HepG2 (cell line): ENCODE data around the gene RPL26. TPM values are rescaled to one million over a fixed set of nuclear protein-coding genes. Genes with fewer than 3 reads are reported as not detected.

Experiments
- HNRNPLL ChIP-seq: fragments of 200-400 bp; formaldehyde crosslinking; IDR thresholded peaks from 2 replicates; pipeline ENCODE4 v1.6.1; 2017; ENCODE audit warnings: mild to moderate bottlenecking, low read depth, low read length; ENCODE audit not compliant: poor library complexity, severe bottlenecking
- MEF2D ChIP-seq: sonication (generic); formaldehyde crosslinking; IDR thresholded peaks from 2 replicates; pipeline ENCODE4 v1.5.1; 2020; ENCODE audit warnings: mild to moderate bottlenecking, missing genetic modification reagents
- NR1H2 ChIP-seq: sonication (generic); formaldehyde crosslinking; IDR thresholded peaks from 2 replicates; pipeline ENCODE4 v1.8.1; 2022; ENCODE audit warnings: low read depth, missing genetic modification reagents, borderline replicate concordance
- SSRP1 ChIP-seq: IDR thresholded peaks from 2 replicates; pipeline ENCODE4 v1.6.1; 2016; ENCODE audit warnings: control low read depth
- THAP11 ChIP-seq: IDR thresholded peaks from 2 replicates; pipeline ENCODE4 v1.6.1; 2016; ENCODE audit warnings: missing biosample characterization, missing genetic modification reagents
- ZFX ChIP-seq: sonication (generic); formaldehyde crosslinking; IDR thresholded peaks from 2 replicates; pipeline ENCODE4 v1.4.0; 2020; ENCODE audit warnings: mild to moderate bottlenecking, low read depth, missing genetic modification reagents, moderate library complexity
- ZNF570 ChIP-seq: sonication (generic); formaldehyde crosslinking; IDR thresholded peaks from 2 replicates; pipeline ENCODE4 v1.4.0; 2020; ENCODE audit warnings: mild to moderate bottlenecking, missing genetic modification reagents, borderline replicate concordance
- ZNF772 ChIP-seq: sonication (generic); formaldehyde crosslinking; IDR thresholded peaks from 2 replicates; pipeline ENCODE4 v1.5.0; 2020; ENCODE audit warnings: mild to moderate bottlenecking, missing genetic modification reagents
- ZNF775 ChIP-seq: sonication (generic); formaldehyde crosslinking; IDR thresholded peaks from 2 replicates; pipeline ENCODE4 v1.4.0; 2020; ENCODE audit warnings: missing genetic modification reagents, mild to moderate bottlenecking, moderate library complexity, borderline replicate concordance
- polyA plus RNA-seq, 8 experiments: library from polyadenylated mRNA; depleted of rRNA in 3 of 8; stranded (reverse) in 7 of 8; unstranded in 1 of 8; fragments of >200 nt; fragmentation: Illumina TruSeq in 4 of 8; extraction: Trizol in 4 of 8; gene quantifications; 2 replicates each; pipeline versions ENCODE4 v1.2.1 to v1.2.3, GENCODE V29; 2011 to 2016; ENCODE audit warnings: low read depth in 4 of 8, missing spikeins in 1 of 8, mixed read lengths in 1 of 8; ENCODE audit not compliant: insufficient read depth in 1 of 8
- total RNA-seq, 5 experiments: library from RNA; depleted of rRNA; stranded (reverse); fragments of >200 nt; fragmentation: Illumina TruSeq; extraction: Trizol; gene quantifications; 2 replicates each; pipeline ENCODE4 v1.2.3, GENCODE V29; 2016; ENCODE audit warnings: low read depth in 1 of 5
- TF ChIP-seq, protein P1 (sequence below): IDR thresholded peaks from 2 replicates; pipeline ENCODE4 v1.4.0; 2020; ENCODE audit warnings: mild to moderate bottlenecking, missing genetic modification reagents
- TF ChIP-seq, protein P2 (sequence below): sonication (generic); formaldehyde crosslinking; IDR thresholded peaks from 2 replicates; pipeline ENCODE4 v1.4.0; 2020; ENCODE audit warnings: missing genetic modification reagents, borderline replicate concordance
- TF ChIP-seq, protein P3 (sequence below): sonication (generic); formaldehyde crosslinking; IDR thresholded peaks from 2 replicates; pipeline ENCODE4 v1.4.0; 2020; ENCODE audit warnings: missing genetic modification reagents
- TF ChIP-seq, protein P4 (sequence below): sonication (generic); formaldehyde crosslinking; IDR thresholded peaks from 2 replicates; pipeline ENCODE4 v1.4.0; 2020; ENCODE audit warnings: missing genetic modification reagents, mild to moderate bottlenecking, borderline replicate concordance

RPL26 gene
- total and polyA plus RNA-seq, 2 of the 13 experiments (the other 11 are each of a cell fraction or from before 2014, with no cell fraction given) = 2,817 to 3,529 TPM

DNA sequence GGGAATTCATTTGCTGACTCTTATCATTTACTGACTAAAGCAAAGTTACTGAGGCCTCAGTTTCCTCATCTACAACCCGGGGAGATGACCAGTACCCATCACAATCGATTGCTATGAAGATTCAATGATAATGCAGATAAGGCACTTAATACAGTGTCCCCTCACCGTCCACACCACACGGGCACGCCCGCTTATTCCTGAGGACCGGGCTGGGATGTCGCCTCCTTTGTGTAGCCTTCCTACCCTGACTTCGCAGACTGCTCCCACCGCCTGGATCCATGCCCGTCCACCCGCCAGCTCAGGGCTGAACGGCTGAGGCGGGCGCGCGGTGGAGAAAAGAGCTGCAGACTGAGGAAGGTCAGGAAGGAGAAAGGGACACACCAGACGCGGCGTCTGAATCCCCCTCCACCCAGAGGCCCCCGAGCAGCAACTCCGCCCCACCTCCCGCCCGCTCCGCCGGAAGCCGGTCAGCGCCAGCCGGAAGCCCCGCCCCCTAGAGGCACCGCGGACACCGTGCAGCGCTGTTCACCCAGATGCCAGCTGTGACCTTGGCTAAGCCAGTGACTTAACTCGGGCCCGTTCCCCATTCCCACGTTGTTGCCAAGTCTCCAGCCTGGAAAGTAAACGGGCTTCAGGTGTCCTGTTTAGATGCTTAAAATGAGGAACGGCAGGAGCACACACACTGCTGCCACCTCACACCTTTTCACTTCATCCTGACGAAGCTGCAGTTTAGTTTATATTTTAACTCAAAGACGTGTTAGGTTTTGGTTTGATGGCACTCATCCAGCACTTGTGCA, 6.5 kb downstream of the RPL26 start, which contains the start of gene KRABD2 (continued):
- TF ChIP-seq MEF2D (CRISPR knock-in tag) = peak; percentile 73
- TF ChIP-seq SSRP1 (CRISPR knock-in tag) = peak; percentile 94
- TF ChIP-seq, protein P1, sequence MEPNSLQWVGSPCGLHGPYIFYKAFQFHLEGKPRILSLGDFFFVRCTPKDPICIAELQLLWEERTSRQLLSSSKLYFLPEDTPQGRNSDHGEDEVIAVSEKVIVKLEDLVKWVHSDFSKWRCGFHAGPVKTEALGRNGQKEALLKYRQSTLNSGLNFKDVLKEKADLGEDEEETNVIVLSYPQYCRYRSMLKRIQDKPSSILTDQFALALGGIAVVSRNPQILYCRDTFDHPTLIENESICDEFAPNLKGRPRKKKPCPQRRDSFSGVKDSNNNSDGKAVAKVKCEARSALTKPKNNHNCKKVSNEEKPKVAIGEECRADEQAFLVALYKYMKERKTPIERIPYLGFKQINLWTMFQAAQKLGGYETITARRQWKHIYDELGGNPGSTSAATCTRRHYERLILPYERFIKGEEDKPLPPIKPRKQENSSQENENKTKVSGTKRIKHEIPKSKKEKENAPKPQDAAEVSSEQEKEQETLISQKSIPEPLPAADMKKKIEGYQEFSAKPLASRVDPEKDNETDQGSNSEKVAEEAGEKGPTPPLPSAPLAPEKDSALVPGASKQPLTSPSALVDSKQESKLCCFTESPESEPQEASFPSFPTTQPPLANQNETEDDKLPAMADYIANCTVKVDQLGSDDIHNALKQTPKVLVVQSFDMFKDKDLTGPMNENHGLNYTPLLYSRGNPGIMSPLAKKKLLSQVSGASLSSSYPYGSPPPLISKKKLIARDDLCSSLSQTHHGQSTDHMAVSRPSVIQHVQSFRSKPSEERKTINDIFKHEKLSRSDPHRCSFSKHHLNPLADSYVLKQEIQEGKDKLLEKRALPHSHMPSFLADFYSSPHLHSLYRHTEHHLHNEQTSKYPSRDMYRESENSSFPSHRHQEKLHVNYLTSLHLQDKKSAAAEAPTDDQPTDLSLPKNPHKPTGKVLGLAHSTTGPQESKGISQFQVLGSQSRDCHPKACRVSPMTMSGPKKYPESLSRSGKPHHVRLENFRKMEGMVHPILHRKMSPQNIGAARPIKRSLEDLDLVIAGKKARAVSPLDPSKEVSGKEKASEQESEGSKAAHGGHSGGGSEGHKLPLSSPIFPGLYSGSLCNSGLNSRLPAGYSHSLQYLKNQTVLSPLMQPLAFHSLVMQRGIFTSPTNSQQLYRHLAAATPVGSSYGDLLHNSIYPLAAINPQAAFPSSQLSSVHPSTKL (CRISPR knock-in tag) = peak; percentile 52; the same call in 1 of the 2 replicates
- no peak for TF ChIP-seq ZNF570
- TF ChIP-seq THAP11 = peak; percentile 80
- TF ChIP-seq ZFX = peak; percentile 63
- TF ChIP-seq, protein P2, sequence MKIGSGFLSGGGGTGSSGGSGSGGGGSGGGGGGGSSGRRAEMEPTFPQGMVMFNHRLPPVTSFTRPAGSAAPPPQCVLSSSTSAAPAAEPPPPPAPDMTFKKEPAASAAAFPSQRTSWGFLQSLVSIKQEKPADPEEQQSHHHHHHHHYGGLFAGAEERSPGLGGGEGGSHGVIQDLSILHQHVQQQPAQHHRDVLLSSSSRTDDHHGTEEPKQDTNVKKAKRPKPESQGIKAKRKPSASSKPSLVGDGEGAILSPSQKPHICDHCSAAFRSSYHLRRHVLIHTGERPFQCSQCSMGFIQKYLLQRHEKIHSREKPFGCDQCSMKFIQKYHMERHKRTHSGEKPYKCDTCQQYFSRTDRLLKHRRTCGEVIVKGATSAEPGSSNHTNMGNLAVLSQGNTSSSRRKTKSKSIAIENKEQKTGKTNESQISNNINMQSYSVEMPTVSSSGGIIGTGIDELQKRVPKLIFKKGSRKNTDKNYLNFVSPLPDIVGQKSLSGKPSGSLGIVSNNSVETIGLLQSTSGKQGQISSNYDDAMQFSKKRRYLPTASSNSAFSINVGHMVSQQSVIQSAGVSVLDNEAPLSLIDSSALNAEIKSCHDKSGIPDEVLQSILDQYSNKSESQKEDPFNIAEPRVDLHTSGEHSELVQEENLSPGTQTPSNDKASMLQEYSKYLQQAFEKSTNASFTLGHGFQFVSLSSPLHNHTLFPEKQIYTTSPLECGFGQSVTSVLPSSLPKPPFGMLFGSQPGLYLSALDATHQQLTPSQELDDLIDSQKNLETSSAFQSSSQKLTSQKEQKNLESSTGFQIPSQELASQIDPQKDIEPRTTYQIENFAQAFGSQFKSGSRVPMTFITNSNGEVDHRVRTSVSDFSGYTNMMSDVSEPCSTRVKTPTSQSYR (CRISPR knock-in tag) = peak; percentile 8; the same call in 1 of the 2 replicates
- peak; percentile 88 for TF ChIP-seq HNRNPLL
- TF ChIP-seq ZNF772 = no peak
- TF ChIP-seq, protein P3, sequence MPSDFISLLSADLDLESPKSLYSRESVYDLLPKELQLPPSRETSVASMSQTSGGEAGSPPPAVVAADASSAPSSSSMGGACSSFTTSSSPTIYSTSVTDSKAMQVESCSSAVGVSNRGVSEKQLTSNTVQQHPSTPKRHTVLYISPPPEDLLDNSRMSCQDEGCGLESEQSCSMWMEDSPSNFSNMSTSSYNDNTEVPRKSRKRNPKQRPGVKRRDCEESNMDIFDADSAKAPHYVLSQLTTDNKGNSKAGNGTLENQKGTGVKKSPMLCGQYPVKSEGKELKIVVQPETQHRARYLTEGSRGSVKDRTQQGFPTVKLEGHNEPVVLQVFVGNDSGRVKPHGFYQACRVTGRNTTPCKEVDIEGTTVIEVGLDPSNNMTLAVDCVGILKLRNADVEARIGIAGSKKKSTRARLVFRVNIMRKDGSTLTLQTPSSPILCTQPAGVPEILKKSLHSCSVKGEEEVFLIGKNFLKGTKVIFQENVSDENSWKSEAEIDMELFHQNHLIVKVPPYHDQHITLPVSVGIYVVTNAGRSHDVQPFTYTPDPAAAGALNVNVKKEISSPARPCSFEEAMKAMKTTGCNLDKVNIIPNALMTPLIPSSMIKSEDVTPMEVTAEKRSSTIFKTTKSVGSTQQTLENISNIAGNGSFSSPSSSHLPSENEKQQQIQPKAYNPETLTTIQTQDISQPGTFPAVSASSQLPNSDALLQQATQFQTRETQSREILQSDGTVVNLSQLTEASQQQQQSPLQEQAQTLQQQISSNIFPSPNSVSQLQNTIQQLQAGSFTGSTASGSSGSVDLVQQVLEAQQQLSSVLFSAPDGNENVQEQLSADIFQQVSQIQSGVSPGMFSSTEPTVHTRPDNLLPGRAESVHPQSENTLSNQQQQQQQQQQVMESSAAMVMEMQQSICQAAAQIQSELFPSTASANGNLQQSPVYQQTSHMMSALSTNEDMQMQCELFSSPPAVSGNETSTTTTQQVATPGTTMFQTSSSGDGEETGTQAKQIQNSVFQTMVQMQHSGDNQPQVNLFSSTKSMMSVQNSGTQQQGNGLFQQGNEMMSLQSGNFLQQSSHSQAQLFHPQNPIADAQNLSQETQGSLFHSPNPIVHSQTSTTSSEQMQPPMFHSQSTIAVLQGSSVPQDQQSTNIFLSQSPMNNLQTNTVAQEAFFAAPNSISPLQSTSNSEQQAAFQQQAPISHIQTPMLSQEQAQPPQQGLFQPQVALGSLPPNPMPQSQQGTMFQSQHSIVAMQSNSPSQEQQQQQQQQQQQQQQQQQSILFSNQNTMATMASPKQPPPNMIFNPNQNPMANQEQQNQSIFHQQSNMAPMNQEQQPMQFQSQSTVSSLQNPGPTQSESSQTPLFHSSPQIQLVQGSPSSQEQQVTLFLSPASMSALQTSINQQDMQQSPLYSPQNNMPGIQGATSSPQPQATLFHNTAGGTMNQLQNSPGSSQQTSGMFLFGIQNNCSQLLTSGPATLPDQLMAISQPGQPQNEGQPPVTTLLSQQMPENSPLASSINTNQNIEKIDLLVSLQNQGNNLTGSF (CRISPR knock-in tag) = no peak
- TF ChIP-seq ZNF775 (CRISPR knock-in tag) = no peak
- TF ChIP-seq NR1H2 (CRISPR knock-in tag) = no peak
- TF ChIP-seq, protein P4, sequence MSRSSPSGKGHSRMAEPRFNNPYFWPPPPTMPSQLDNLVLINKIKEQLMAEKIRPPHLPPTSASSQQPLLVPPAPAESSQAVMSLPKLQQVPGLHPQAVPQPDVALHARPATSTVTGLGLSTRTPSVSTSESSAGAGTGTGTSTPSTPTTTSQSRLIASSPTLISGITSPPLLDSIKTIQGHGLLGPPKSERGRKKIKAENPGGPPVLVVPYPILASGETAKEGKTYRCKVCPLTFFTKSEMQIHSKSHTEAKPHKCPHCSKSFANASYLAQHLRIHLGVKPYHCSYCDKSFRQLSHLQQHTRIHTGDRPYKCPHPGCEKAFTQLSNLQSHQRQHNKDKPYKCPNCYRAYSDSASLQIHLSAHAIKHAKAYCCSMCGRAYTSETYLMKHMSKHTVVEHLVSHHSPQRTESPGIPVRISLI (CRISPR knock-in tag) = no peak; the same call in 1 of the 2 replicates
